ENCODE data around the gene SPTAN1. TPM values are rescaled to one million over a fixed set of nuclear protein-coding genes. Genes with fewer than 3 reads are reported as not detected.

Gene SPTAN1
- total RNA-seq, 1 donor from 2014 or later, result 442 TPM

- peaks cover 43% of the 10 kb centered on the region for H3K36me3 Mint-ChIP-seq
These were observed 74.8 kb downstream of the SPTAN1 start for GRCh38 chr9:128627127-128627715.

GRCh38 chr9:128627906-128628305, 75.5 kb downstream of the SPTAN1 start:
- H3K27ac Mint-ChIP-seq, result no peak overlapping the region

More at GRCh38 chr9:128627127-128627715, 74.8 kb downstream of the SPTAN1 start:
- no peak for TF ChIP-seq CTCF (IDR thresholded peaks at IDR 0.05; ENCODE audit: unreplicated experiment)
- no peak for DNase-seq (ENCODE audit: low spot score in 2 of 2, unreplicated experiment in 2 of 2)
- Mint-ChIP-seq H3K4me3 (no peak overlapping the region), H3K27me3 (ENCODE audit: low read depth) (no peaks in the 10 kb centered on the region), H3K9me3 (no peaks in the 10 kb centered on the region), H3K4me1 (no peaks in the 10 kb centered on the region), H3K27ac (no peak overlapping the region)

GRCh38 chr9:128628471-128629048, 76.2 kb downstream of the SPTAN1 start:
- H3K36me3 Mint-ChIP-seq, result peaks cover 51% of the 10 kb centered on the region
- no peak overlapping the region for H3K4me3 Mint-ChIP-seq
- DNase-seq (ENCODE audit: low spot score in 2 of 2, unreplicated experiment in 2 of 2), result no peak
- TF ChIP-seq CTCF (IDR thresholded peaks at IDR 0.05; ENCODE audit: unreplicated experiment), result no peak
- H3K27me3 Mint-ChIP-seq (ENCODE audit: low read depth), result no peaks in the 10 kb centered on the region
- H3K27ac Mint-ChIP-seq, result no peak overlapping the region
- H3K9me3 Mint-ChIP-seq, result no peaks in the 10 kb centered on the region
- H3K4me1 Mint-ChIP-seq, result no peaks in the 10 kb centered on the region

More at GRCh38 chr9:128627906-128628305, 75.5 kb downstream of the SPTAN1 start:
- no peaks in the 10 kb centered on the region for H3K9me3 Mint-ChIP-seq
- no peak overlapping the region for H3K4me3 Mint-ChIP-seq
- H3K27me3 Mint-ChIP-seq (ENCODE audit: low read depth), result no peaks in the 10 kb centered on the region
- peaks cover 46% of the 10 kb centered on the region for H3K36me3 Mint-ChIP-seq
- DNase-seq (ENCODE audit: low spot score in 2 of 2, unreplicated experiment in 2 of 2), result no peak
- no peaks in the 10 kb centered on the region for H3K4me1 Mint-ChIP-seq
- no peak for TF ChIP-seq CTCF (IDR thresholded peaks at IDR 0.05; ENCODE audit: unreplicated experiment)

- no peak for TF ChIP-seq CTCF (IDR thresholded peaks at IDR 0.05; ENCODE audit: unreplicated experiment)
- H3K27ac Mint-ChIP-seq, result no peak overlapping the region
These were observed 76.7 kb downstream of the SPTAN1 start for GRCh38 chr9:128629136-128629535.

GRCh38 chr9:128629852-128630545, 77.6 kb downstream of the SPTAN1 start:
- no peaks in the 10 kb centered on the region for H3K9me3 Mint-ChIP-seq
- peaks cover 41% of the 10 kb centered on the region for H3K36me3 Mint-ChIP-seq
- no peak for TF ChIP-seq CTCF (IDR thresholded peaks at IDR 0.05; ENCODE audit: unreplicated experiment)
- peaks cover 10% of the 10 kb centered on the region for H3K4me1 Mint-ChIP-seq
- H3K27me3 Mint-ChIP-seq (ENCODE audit: low read depth), result no peaks in the 10 kb centered on the region
- no peak overlapping the region for H3K4me3 Mint-ChIP-seq
- H3K27ac Mint-ChIP-seq, result peak overlapping the region; percentile 37
- DNase-seq (ENCODE audit: low spot score in 2 of 2, unreplicated experiment in 2 of 2), result no peak

More at GRCh38 chr9:128629136-128629535, 76.7 kb downstream of the SPTAN1 start:
- DNase-seq (ENCODE audit: low spot score in 2 of 2, unreplicated experiment in 2 of 2), result no peak
- Mint-ChIP-seq H3K4me3 (no peak overlapping the region), H3K4me1 (peaks cover 4% of the 10 kb centered on the region), H3K9me3 (no peaks in the 10 kb centered on the region), H3K27me3 (ENCODE audit: low read depth) (no peaks in the 10 kb centered on the region), H3K36me3 (peaks cover 49% of the 10 kb centered on the region)
